SJSA1 (cell line): ENCODE data around the gene SIRT3. TPM values are rescaled to one million over a fixed set of nuclear protein-coding genes. Genes with fewer than 3 reads are reported as not detected.

Source experiments
- DNase-seq, 2 experiments: peaks; one replicate each; pipeline ENCODE4 v3.0.0-alpha.2; 2015 to 2020; ENCODE audit warnings: low spot score in 2 of 2, low read depth in 1 of 2
- H3K27ac ChIP-seq: fragments of 250-450 bp; sonication (Bioruptor Pico); 2 replicates; pipeline ENCODE4 v1.5.1; 2020; ENCODE audit warnings: mild to moderate bottlenecking, moderate library complexity
- H3K27me3 ChIP-seq: fragments of 250-450 bp; sonication (Bioruptor Pico); replicated peaks from 2 replicates; pipeline ENCODE4 v1.5.1; 2020; ENCODE audit warnings: mild to moderate bottlenecking, moderate library complexity
- H3K36me3 ChIP-seq: fragments of 250-450 bp; sonication (Bioruptor Pico); 2 replicates; pipeline ENCODE4 v1.5.1; 2020; ENCODE audit warnings: mild to moderate bottlenecking
- H3K4me1 ChIP-seq: fragments of 250-450 bp; sonication (Bioruptor Pico); replicated peaks from 2 replicates; pipeline ENCODE4 v1.6.1; 2021; ENCODE audit warnings: mild to moderate bottlenecking
- H3K4me3 ChIP-seq: fragments of 250-450 bp; sonication (Bioruptor Pico); 2 replicates; pipeline ENCODE4 v1.5.1; 2020; ENCODE audit warnings: mild to moderate bottlenecking
- H3K9me3 ChIP-seq: fragments of 250-450 bp; sonication (Bioruptor Pico); replicated peaks from 2 replicates; pipeline ENCODE4 v1.5.1; 2020; ENCODE audit warnings: mild to moderate bottlenecking
- total RNA-seq: library from RNA; depleted of rRNA; stranded (reverse); fragments of >200 nt; shearing (Covaris generic); gene quantifications from 2 replicates; pipeline ENCODE4 v1.2.3, GENCODE V29; 2014

Gene SIRT3
- total RNA-seq, 1 experiment from 2014 or later, result 7.1 TPM

DNA sequence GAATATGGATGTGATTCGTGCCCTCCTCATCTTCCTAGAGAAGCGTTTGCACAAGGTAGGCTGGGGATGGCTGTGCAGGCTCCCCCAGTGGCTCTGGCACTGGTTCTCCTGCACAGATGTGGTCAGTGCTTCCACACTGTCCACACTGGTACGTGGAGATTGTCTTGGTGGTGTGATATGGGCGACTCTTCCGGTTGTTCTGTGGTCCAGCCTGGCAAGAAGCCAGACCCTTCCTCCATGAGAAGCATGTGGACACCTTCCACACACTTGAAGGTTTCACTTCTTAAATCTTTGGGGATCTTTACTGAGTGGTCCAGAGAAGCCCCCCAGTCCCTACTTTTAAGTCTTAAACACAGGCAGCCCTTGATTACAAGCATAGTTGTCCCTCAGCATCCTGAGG, 24.8 kb downstream of the SIRT3 start:
- Histone ChIP-seq H3K36me3 (peaks cover 86% of the 10 kb centered on the region), H3K4me3 (no peak overlapping the region)

DNA sequence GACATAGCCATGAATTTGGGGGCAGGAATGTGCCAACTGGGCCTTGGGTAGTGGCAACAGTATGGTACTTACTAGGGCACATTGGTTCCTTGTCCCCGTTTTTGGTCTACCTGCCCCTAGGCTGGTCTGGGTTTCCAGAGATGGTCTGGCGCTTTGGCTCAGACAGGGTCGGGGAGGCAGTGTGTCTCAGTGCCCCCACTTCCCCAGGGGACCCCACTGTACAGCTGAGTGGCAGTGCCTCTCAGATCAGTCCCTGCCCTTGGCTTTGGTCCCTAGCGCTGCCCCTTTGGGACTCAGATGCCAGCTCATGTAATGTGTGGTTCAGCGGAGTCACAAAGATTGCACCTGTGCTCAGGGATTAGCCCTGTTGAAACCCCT, 25.4 kb downstream of the SIRT3 start:
- H3K36me3 ChIP-seq, result peaks cover 86% of the 10 kb centered on the region
- no peaks in the 10 kb centered on the region for H3K9me3 ChIP-seq
- no peak overlapping the region for H3K4me3 ChIP-seq
- H3K27me3 ChIP-seq, result no peaks in the 10 kb centered on the region
- peak overlapping the region; percentile 90 for H3K27ac ChIP-seq
- DNase-seq, result no peak
- H3K4me1 ChIP-seq, result peaks cover 30% of the 10 kb centered on the region

More for the DNA sequence above, 24.8 kb downstream of the SIRT3 start:
- Histone ChIP-seq H3K27ac (no peak overlapping the region; the same call in 1 of the 2 replicates), H3K4me1 (peaks cover 25% of the 10 kb centered on the region), H3K27me3 (no peaks in the 10 kb centered on the region), H3K9me3 (no peaks in the 10 kb centered on the region)
- DNase-seq, result no peak

DNA sequence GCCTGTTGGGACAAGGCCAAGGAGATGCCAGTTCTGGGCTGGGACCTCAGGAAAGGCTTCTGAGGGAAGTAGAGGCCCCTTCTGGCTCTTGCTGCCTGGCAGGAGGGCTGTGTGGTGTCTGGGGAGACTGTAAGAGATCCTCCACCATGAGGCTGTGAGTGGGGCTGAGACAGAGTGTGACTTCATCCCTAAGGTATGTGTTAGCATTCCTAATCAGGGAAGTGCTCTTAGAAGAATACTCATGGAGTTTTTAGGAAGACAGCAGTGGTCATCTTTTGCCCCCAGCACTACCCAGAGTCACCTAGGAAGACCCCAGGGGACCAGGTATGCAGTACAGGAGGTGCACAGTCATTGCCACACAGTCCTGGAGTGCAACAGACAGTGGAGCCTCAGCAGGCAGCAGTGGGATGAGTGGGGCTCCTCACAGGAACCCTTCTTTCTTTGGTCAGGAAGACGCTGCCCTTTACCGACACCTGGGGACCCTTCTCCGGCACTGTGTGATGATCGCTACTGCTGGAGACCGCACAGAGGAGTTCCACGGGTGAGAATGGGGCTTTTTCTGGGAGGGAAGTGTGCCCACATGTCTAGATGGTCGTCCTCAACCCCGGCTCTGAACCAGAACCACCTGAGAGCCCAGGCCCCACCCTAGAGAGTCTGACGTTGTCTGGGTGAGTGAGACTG, 25.9 kb downstream of the SIRT3 start:
- H3K36me3 ChIP-seq, result peaks cover 86% of the 10 kb centered on the region
- peak overlapping the region; percentile 87 for H3K4me3 ChIP-seq

DNA sequence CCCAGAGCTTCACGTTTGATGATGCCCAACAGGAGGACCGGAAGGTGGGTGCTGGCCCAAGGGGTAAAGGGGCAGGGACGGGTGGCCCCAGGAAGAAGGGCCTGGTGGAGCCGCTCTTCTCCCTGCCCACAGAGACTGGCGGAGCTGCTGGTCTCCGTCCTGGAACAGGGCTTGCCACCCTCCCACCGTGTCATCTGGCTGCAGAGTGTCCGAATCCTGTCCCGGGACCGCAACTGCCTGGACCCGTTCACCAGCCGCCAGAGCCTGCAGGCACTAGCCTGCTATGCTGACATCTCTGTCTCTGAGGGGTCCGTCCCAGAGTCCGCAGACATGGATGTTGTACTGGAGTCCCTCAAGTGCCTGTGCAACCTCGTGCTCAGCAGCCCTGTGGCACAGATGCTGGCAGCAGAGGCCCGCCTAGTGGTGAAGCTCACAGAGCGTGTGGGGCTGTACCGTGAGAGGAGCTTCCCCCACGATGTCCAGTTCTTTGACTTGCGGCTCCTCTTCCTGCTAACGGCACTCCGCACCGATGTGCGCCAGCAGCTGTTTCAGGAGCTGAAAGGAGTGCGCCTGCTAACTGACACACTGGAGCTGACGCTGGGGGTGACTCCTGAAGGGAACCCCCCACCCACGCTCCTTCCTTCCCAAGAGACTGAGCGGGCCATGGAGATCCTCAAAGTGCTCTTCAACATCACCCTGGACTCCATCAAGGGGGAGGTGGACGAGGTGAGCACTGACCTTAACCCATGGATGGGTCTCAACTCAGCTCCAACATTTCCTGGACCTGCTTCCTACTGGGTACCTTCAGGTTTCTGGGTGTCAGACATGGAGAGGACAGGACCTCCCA, 26.6 kb downstream of the SIRT3 start:
- peak in 1 of 2 experiments; percentile 35 for DNase-seq
- Histone ChIP-seq H3K27ac (peak overlapping the region; percentile 90), H3K9me3 (no peaks in the 10 kb centered on the region), H3K4me1 (peaks cover 32% of the 10 kb centered on the region), H3K4me3 (peak overlapping the region; percentile 87), H3K36me3 (peaks cover 86% of the 10 kb centered on the region), H3K27me3 (no peaks in the 10 kb centered on the region)

More for the DNA sequence above, 25.9 kb downstream of the SIRT3 start:
- Histone ChIP-seq H3K27ac (peak overlapping the region; percentile 90), H3K27me3 (no peaks in the 10 kb centered on the region), H3K4me1 (peaks cover 32% of the 10 kb centered on the region), H3K9me3 (no peaks in the 10 kb centered on the region)
- peak; percentile 80 to 82 for DNase-seq

DNA sequence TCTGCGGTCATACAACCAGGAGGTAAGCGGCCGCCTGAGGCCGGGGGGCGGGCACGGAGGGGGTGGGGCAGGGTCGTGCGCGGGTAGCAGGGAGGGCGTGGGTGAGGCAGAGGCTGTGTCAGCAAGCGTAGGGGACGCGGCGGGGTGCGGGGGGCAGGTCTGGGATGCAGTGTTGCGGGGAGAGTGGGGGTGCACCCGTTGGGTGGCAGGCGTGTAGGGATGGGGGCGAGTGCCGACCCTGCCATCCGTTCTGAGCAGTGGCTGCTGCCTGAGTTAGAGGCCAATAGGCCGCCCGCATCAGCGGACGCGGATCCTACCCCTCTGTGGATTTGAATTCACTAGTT, 27.3 kb downstream of the SIRT3 start:
- Histone ChIP-seq H3K27me3 (no peaks in the 10 kb centered on the region), H3K4me1 (peaks cover 32% of the 10 kb centered on the region), H3K36me3 (peaks cover 86% of the 10 kb centered on the region), H3K27ac (peak overlapping the region; percentile 90), H3K9me3 (no peaks in the 10 kb centered on the region), H3K4me3 (peak overlapping the region; percentile 87)
- DNase-seq, result no peak

DNA sequence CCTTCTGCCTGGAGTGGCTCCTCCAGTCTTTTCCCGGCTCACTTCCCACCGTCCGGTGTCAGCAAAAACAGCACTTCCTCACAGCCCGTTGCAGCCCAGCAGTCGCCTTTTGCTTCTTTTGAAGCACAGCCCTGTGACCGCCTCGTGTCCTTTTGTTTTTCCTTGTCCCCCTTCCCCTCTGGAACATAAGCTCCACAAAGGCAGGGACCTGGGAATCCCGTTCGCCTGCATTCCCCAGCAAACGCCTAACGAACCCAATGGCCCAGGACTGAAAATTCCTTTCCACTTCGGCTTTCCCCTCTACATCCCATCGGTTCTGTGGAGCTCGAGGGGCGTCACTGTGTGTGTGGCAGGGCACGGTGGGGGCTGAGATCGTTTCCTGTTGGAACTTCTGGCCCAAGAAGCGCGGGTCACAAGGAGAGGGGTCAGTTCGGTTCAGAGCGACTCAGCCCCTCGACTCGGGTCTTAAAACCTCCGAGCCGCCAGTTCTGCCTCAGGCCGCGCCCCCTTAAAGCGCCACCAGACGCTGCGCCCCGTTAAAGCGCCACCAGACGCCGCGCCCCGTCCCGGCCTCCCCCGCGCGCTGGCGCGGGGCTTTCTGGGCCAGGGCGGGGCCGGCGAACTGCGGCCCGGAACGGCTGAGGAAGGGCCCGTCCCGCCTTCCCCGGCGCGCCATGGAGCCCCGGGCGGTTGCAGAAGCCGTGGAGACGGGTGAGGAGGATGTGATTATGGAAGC, 27.8 kb downstream of the SIRT3 start:
- Histone ChIP-seq H3K36me3 (peaks cover 86% of the 10 kb centered on the region), H3K9me3 (no peaks in the 10 kb centered on the region), H3K27me3 (no peaks in the 10 kb centered on the region), H3K27ac (peak overlapping the region; percentile 90), H3K4me3 (peak overlapping the region; percentile 87), H3K4me1 (peaks cover 32% of the 10 kb centered on the region)
- peak; percentile 76 to 78 for DNase-seq

DNA sequence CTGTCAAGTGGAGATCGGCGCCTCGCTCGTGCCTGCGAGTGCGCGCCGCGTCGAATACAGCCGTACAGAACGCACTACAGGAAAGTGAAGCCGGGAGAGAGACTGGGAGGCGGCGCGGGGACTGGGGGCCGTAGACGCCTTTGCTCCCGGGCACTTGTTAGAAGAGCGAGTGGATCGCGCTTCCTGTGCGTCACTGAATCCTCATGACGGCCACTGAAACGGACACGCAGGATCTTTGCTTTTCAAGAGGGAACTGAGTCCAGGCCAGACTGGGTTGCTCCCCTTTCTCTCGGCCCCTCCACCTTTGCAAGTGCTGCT, 28.3 kb downstream of the SIRT3 start:
- Histone ChIP-seq H3K27ac (peak overlapping the region; percentile 90), H3K27me3 (no peaks in the 10 kb centered on the region), H3K4me3 (peak overlapping the region; percentile 87), H3K4me1 (peaks cover 32% of the 10 kb centered on the region), H3K9me3 (no peaks in the 10 kb centered on the region), H3K36me3 (peaks cover 86% of the 10 kb centered on the region)
- no peak for DNase-seq

DNA sequence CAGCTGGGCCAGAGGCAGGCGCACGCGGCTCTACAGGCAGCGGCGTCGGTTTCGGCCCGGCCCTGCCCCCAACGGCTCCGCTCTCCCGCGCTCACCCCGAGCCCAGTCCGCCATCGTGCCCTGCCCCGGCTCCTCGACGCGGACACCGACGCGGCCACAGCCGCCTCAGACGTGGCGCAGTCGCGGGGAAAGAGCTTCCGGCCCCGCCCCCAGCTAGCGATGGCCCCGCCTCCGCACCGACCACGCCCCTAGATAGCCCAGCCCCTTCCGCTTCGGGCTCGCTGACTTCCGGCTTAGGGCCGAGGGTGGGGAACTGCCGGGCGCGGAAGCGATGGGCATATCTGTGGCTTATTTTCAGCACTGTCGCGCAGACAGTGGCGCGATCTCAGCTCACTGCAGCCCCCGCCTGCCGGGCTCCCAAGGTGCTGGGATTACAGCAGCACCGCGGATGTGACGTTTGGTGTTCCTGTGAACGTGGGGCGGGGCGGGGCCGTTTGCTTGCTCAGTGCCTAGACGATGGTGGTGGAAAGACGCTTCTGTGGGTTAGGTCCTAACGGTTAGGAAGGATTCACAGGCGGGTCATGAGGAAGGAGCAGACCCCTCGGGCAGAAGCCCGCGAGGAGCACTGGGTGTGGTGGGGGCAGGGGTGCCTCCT, 28.8 kb downstream of the SIRT3 start, which contains the start of the genes BET1L and RIC8A:
BET1L (minus strand) TSS at position 192 of the 655 bp plus-strand sequence; CDS start at position 114, 78 bp downstream.
RIC8A (plus strand) TSS at position 501 of the 655 bp plus-strand sequence. CDS start 1,147 bp downstream, outside the sequence.
- H3K27me3 ChIP-seq, result no peaks in the 10 kb centered on the region
- DNase-seq, result peak; percentile 97
- peaks cover 84% of the 10 kb centered on the region for H3K36me3 ChIP-seq
- H3K4me1 ChIP-seq, result peaks cover 32% of the 10 kb centered on the region
- H3K4me3 ChIP-seq, result peak within 1 kb of the TSS; percentile 87
- no peaks in the 10 kb centered on the region for H3K9me3 ChIP-seq
- peak within 1 kb of the TSS; percentile 90 for H3K27ac ChIP-seq

DNA sequence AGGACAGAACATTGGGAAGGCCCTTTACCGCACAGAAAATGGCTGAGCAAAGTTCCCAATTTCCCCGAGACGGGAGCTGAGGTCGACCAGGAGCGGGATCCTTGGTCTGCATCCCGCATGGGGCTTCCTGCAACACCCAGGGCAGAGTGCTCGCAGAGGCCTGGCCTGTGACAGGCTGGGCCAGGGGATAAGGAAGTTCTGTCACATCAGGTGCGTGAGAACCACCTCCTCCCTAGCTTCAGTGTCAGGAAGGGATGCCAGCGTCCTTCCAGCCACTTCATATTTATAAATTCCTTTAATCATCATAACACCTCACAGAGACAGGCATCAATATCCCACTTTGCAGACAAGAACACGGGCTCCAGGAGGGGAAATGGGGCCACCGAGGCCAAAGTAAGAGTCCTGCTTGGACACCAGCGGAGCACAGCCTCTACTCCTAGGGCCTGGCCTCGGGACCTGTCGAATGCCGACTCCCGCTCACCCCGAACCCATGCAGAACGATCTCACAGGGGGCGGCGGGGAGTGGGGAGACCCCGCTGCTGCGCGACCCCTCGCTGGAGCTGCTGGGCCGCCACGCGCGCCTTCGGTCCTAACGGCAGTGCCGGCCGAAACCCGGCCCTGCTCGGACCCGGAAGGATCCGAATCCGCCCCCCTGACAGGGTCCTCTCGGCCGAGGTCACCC, 29.5 kb downstream of the SIRT3 start:
- Histone ChIP-seq H3K4me1 (peaks cover 32% of the 10 kb centered on the region), H3K36me3 (peaks cover 78% of the 10 kb centered on the region)

DNA sequence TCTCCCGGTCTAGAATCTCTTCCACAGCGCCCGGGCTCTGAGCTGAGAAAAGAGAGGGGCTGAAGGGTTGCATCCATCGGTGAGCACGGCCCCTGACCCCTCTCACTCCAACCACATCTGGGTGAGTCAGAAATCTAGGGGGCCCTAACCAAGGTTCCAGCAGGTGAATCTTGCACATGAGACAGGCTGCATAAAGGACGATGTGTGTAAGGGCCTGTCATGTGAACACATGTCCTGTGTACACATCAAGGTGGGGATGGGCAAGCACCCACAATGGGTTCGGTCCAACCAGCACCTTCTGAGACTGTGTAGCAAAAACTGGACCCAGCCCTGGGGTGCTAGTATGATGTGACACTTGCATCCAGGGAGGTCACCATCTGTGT, 30.1 kb downstream of the SIRT3 start:
- peaks cover 78% of the 10 kb centered on the region for H3K36me3 ChIP-seq
- H3K27ac ChIP-seq, result no peak overlapping the region

More for the DNA sequence above, 29.5 kb downstream of the SIRT3 start:
- H3K27me3 ChIP-seq, result no peaks in the 10 kb centered on the region
- no peaks in the 10 kb centered on the region for H3K9me3 ChIP-seq
- peak in 1 of 2 experiments; percentile 41 for DNase-seq
- peak overlapping the region; percentile 87 for H3K4me3 ChIP-seq
- peak overlapping the region; percentile 90 for H3K27ac ChIP-seq

DNA sequence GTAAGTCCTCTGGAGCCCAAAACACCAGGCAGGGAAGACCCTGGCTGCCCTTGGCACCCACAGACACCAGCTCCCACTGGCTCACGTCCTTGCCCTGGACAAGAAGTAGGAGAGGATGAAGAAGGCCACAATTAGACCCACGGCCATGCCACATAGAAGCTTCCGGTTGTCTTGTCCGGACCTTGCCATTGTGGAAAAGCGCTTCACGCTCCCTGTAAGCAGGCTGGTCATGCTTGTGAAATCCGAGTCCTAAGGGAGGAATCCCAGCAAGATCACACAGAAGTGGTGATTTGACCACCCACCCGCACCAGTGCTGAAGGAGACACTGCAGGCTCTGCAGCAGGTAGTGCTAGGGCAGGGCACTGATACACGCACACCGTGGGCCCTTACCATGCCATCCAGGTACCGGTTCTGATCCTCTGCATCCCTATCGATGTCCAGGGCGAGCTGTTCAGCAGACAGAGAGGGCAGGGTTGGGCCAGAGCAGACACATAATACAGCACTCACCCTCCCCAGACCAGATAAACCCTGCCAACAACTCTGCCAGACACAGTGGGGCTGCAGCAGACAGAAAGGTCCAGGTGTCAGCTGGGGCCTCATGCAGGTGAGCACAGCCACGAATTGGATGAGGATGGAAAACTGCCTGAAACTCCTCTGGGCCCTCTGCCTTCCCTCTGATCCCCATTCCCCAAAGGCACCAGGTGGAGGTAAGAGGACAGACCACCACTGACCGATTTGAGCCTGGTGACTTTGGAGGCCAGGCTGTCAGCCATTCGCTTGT, 30.7 kb downstream of the SIRT3 start:
- Histone ChIP-seq H3K4me1 (peaks cover 23% of the 10 kb centered on the region), H3K9me3 (no peaks in the 10 kb centered on the region), H3K27me3 (no peaks in the 10 kb centered on the region), H3K36me3 (peaks cover 76% of the 10 kb centered on the region), H3K4me3 (no peak overlapping the region), H3K27ac (no peak overlapping the region)
- no peak for DNase-seq

More for the DNA sequence above, 30.1 kb downstream of the SIRT3 start:
- H3K27me3 ChIP-seq, result no peaks in the 10 kb centered on the region
- no peaks in the 10 kb centered on the region for H3K9me3 ChIP-seq
- peak overlapping the region; percentile 87 for H3K4me3 ChIP-seq
- peak in 1 of 2 experiments; percentile 43 for DNase-seq
- peaks cover 29% of the 10 kb centered on the region for H3K4me1 ChIP-seq

DNA sequence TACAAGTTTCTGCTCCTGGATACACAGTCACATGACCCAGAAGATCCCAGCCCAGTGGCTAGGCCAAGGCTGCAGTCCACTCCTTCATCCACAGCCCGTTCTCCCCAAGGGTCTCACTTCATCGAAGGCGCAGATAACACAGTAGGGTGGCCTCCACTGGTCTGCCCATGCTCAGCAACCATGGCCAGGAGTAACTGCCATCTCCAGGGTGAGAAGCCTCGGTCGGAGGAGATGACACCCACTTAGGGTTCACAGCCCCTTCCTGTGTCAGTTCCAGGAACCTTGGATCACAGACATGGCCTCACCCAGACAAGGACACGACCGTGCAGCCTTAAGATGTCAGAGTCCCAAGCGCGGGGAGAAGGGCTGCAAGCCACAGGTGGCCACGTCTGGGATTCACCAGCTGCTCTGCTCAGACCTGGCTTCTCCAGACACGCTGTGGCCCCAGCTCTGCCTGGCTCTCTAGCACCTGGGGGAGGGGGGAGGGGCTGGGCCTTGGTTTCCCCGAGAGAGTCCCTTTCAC, 31.5 kb downstream of the SIRT3 start:
- Histone ChIP-seq H3K27ac (no peak overlapping the region), H3K4me3 (no peak overlapping the region), H3K36me3 (peaks cover 68% of the 10 kb centered on the region), H3K27me3 (no peaks in the 10 kb centered on the region), H3K4me1 (peaks cover 16% of the 10 kb centered on the region), H3K9me3 (no peaks in the 10 kb centered on the region)
- peak in 1 of 2 experiments; percentile 32 for DNase-seq
